Activated naive CD8-positive, alpha-beta T cell treated with anti-CD3 and anti-CD28 coated beads for 36 hours (primary cell): Measurements from ENCODE around the gene CCL27. TPM values are rescaled to one million over a fixed set of nuclear protein-coding genes. Genes with fewer than 3 reads are reported as not detected.

Source experiments
- DNase-seq: peaks from one replicate; pipeline ENCODE4 v3.0.0; 2021
- H3K27ac Mint-ChIP-seq: one replicate; pipeline ENCODE4 v1.8.0; 2022; ENCODE audit warnings: mild to moderate bottlenecking, moderate library complexity, mixed read lengths
- H3K27me3 Mint-ChIP-seq: one replicate; pipeline ENCODE4 v1.8.0; 2022; ENCODE audit warnings: mild to moderate bottlenecking, mixed read lengths
- H3K36me3 Mint-ChIP-seq: one replicate; pipeline ENCODE4 v1.8.0; 2021; ENCODE audit warnings: mild to moderate bottlenecking, mixed read lengths
- H3K4me1 Mint-ChIP-seq: one replicate; pipeline ENCODE4 v1.8.0; 2021; ENCODE audit warnings: mixed read lengths
- H3K4me3 Mint-ChIP-seq: one replicate; pipeline ENCODE4 v1.8.0; 2022; ENCODE audit warnings: mild to moderate bottlenecking, moderate library complexity, mixed read lengths
- H3K9me3 Mint-ChIP-seq: one replicate; pipeline ENCODE4 v1.8.0; 2022; ENCODE audit warnings: mixed read lengths
- total RNA-seq, 2 experiments: library from RNA; stranded (reverse); gene quantifications; one replicate each; pipeline ENCODE4 v1.2.3, GENCODE V29; 2021

The CCL27 gene, protein sequence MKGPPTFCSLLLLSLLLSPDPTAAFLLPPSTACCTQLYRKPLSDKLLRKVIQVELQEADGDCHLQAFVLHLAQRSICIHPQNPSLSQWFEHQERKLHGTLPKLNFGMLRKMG
- under 1 TPM in 1 of 2 experiments, not detected in 1; 0.82 TPM for total RNA-seq

DNA sequence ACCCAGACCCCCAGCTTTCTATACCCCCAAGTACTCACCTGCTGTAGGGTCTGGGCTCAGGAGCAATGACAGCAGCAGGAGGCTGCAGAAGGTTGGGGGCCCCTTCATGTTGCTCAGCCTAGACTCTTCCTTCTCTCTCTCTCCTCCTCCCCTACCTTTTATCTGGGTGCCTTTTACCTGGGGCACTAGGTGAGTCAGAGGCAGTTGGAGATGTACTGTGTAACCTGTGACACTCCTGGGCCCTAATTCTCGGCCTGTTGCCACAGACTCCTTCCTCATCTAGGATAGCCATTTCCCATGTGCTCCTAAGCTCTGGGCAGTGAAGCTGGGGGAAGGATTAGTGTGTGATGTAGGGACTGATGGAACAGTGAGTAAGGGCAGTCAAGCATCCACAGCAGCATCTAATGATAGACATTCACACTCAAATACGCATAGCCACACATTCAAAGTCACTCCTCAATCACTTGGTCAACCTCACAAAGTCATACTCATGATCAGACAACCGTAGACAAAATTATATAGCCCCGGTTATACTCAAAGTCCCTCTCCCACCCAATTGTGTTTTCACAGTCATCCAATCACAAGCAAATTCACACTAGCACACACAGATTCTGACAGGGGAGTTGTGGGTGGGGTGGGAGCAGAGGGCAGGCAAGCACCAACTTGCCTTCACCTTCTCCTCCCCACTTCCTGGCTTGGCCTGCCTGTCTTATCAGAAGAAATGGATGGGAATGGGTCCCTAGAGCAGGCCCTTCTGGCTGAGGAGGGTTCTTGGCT is at the start of gene CCL27:
TSS of gene CCL27 (minus strand) at position 132 of the 777 bp plus-strand sequence. CDS start at position 108, 24 bp downstream.
- H3K9me3 Mint-ChIP-seq: no peaks in the 10 kb centered on the region
- no peak within 1 kb of the TSS for H3K4me3 Mint-ChIP-seq
- peaks cover 2% of the 10 kb centered on the region for H3K36me3 Mint-ChIP-seq
- peak within 1 kb of the TSS; percentile 30 for H3K27ac Mint-ChIP-seq
- peaks cover 25% of the 10 kb centered on the region for H3K4me1 Mint-ChIP-seq
- DNase-seq: no peak
- no peaks in the 10 kb centered on the region for H3K27me3 Mint-ChIP-seq

DNA sequence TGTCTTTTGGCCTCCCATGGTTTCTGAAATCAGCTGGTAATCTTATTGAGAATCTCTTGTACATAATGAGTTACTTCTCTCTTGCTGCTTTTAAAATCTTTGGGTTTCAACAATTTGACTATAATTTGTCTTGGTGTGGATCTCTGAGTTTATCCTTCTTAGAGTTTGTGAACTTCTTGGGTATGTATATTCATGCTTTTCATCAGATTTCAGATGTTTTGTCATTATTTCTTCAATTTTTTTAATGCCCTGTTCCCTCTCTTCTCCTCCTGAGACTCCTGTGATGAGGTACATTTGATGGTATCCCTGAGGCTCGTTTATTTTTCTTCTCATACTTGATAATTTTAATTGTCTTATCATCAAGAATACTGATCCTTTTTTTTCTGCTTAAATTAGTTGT is 49.7 kb upstream of the CCL27 start:
- Mint-ChIP-seq H3K4me3 (no peak overlapping the region), H3K4me1 (no peaks in the 10 kb centered on the region), H3K27me3 (peaks cover 3% of the 10 kb centered on the region), H3K9me3 (no peaks in the 10 kb centered on the region), H3K27ac (no peak overlapping the region), H3K36me3 (no peaks in the 10 kb centered on the region)
- no peak for DNase-seq

- Mint-ChIP-seq H3K4me1 (no peaks in the 10 kb centered on the region), H3K4me3 (no peak within 1 kb of the TSS), H3K27me3 (peaks cover 3% of the 10 kb centered on the region), H3K27ac (no peak within 1 kb of the TSS), H3K9me3 (no peaks in the 10 kb centered on the region), H3K36me3 (no peaks in the 10 kb centered on the region)
- DNase-seq: no peak
These were observed 47.6 kb upstream of the CCL27 start, which contains the start of gene CCL21 for GRCh38 chr9:34710023-34710422. Gene CCL21 (minus strand): TSS chr9:34710136. CDS start chr9:34710066, 70 bp downstream.

DNA sequence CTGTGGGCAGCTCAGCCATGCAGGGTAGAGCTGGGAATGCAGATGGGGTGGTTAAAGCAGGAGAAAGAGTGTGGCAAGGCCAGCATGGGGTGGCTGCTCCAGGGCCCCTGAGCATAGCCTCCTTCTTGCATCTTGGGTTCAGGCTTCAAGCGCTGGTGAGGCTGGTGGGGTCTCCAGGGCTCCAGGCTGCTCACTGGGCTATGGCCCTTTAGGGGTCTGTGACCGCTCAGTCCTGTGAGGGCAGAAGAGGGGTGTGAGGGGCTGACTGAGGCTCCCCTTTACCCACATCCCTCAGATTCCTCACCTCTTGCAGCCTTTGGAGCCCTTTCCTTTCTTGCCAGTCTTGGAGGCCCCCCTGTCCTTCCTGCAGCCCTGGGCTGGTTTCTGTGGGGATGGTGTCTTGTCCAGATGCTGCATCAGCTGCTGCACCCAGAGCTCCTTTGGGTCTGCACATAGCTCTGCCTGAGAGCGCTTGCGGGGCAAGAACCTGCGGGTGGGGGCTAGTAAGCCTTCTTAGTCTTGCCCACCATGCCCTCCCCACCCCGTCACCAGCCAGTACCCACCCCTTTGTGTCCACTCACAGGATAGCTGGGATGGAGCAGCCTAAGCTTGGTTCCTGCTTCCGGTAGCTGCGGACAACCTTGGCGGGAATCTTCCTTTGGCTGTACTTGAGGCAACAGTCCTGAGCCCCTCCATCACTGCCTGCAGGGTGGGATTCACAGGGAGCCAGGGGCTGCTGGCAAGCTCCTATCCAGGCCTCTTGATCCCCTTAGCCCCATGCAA is 46.9 kb upstream of the CCL27 start:
- H3K4me3 Mint-ChIP-seq: no peak overlapping the region

GRCh38 chr9:34707130-34707529 is 44.7 kb upstream of the CCL27 start:
- H3K9me3 Mint-ChIP-seq: no peaks in the 10 kb centered on the region
- no peaks in the 10 kb centered on the region for H3K27me3 Mint-ChIP-seq
- H3K27ac Mint-ChIP-seq: no peak overlapping the region
- no peak for DNase-seq
- H3K36me3 Mint-ChIP-seq: no peaks in the 10 kb centered on the region
- no peak overlapping the region for H3K4me3 Mint-ChIP-seq
- peaks cover 2% of the 10 kb centered on the region for H3K4me1 Mint-ChIP-seq

More for the DNA sequence above, 46.9 kb upstream of the CCL27 start:
- Mint-ChIP-seq H3K27ac (no peak overlapping the region), H3K36me3 (no peaks in the 10 kb centered on the region), H3K9me3 (no peaks in the 10 kb centered on the region), H3K4me1 (no peaks in the 10 kb centered on the region), H3K27me3 (peaks cover 3% of the 10 kb centered on the region)
- no peak for DNase-seq

DNA sequence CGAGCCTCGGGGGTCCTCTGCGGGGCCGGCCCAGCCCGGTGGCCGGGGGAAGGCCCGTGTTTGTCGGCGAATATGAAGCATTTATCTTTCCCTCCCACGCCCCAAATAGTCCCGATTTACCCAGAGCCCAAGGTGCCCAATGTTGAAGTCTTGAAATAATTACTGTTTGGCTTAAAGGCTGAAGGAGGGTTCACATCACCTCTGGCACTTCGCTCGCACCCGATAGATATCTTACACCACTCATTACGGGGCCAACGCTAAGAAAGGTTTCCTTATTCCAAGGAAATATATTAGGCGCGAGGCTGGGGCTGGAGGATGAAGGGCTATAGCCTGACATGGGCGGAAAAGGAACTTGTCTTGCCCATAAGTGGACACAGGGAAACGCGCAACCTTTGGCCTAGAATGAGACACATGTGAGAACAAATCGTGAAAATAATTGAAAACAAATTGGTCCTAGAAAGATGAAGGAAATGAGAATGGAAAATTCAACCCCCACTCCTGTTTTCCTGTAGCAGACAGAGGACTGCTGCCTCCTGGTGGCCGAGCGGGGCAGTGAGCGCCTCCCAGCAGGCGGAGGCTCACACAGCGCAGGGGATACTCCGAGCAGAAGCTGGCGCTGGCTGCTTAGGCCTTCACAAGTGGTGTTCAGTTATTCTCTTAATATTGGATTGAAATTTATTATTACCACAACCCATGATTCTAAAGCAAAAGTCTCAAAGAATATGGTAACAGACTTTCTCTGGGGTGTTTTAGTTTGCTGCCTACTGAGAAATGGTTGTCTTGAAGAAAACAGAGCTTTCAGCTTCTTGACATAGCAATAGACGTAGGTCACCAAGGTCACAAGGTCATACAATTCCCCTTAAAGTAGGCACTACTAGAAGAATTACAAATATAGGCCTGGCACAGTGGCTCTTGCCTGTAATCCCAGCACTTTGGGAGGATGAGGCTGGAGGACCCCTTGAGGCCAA is 39.6 kb upstream of the CCL27 start:
- no peaks in the 10 kb centered on the region for H3K36me3 Mint-ChIP-seq
- no peak overlapping the region for H3K27ac Mint-ChIP-seq
- peaks cover 4% of the 10 kb centered on the region for H3K27me3 Mint-ChIP-seq

GRCh38 chr9:34701023-34701768 is 38.7 kb upstream of the CCL27 start:
- Mint-ChIP-seq H3K9me3 (no peaks in the 10 kb centered on the region), H3K36me3 (no peaks in the 10 kb centered on the region), H3K4me3 (peak overlapping the region; percentile 77), H3K4me1 (peaks cover 10% of the 10 kb centered on the region), H3K27ac (no peak overlapping the region), H3K27me3 (peaks cover 4% of the 10 kb centered on the region)
- peak; percentile 84 for DNase-seq

More for the DNA sequence above, 39.6 kb upstream of the CCL27 start:
- no peaks in the 10 kb centered on the region for H3K9me3 Mint-ChIP-seq
- peak overlapping the region; percentile 77 for H3K4me3 Mint-ChIP-seq
- peak; percentile 82 for DNase-seq
- H3K4me1 Mint-ChIP-seq: peaks cover 10% of the 10 kb centered on the region

GRCh38 chr9:34694811-34695210 is 32.4 kb upstream of the CCL27 start:
- no peak for DNase-seq
- H3K36me3 Mint-ChIP-seq: no peaks in the 10 kb centered on the region
- no peaks in the 10 kb centered on the region for H3K9me3 Mint-ChIP-seq
- no peaks in the 10 kb centered on the region for H3K27me3 Mint-ChIP-seq
- no peak overlapping the region for H3K4me3 Mint-ChIP-seq
- no peak overlapping the region for H3K27ac Mint-ChIP-seq
- no peaks in the 10 kb centered on the region for H3K4me1 Mint-ChIP-seq

DNA sequence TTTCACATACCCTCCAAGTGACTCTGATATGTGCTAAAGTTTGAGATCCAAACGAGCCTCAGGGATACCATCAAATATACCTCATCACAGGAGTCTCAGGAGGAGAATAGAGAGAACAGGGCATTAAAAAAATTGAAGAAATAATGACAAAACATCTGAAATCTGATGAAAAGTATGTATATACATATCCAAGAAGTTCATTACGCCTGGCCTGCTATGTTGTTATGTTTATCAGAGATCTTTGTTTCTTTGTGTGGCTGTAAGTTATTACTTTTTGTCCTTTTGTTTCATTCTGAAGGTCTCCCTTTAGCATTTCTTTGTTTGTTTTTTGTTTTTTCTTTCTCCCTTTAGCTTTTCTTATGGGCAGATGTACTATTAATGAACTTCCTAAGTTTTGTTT is 31.1 kb upstream of the CCL27 start:
- Mint-ChIP-seq H3K36me3 (no peaks in the 10 kb centered on the region), H3K27me3 (no peaks in the 10 kb centered on the region), H3K4me1 (no peaks in the 10 kb centered on the region), H3K27ac (no peak overlapping the region), H3K9me3 (no peaks in the 10 kb centered on the region), H3K4me3 (no peak overlapping the region)
- DNase-seq: no peak

DNA sequence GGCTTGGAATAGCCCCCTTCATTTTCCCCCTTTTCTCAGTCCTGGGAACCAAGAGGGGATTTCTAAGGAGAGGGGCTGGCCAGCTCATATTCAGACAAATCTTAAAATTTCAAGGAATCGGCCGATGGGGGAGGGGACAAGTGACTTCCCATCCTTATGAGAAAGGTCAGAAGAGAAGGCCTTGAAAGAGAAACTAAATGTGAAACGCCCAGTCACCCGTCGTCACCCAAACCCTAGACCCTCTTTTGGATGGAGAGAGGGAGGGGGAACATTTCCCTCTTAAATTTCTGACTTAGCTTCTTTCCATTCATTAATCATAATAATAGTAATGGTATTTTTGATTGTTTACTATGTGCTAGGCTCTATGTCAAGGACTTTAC is 29.5 kb upstream of the CCL27 start:
- Mint-ChIP-seq H3K4me3 (no peak overlapping the region), H3K27ac (no peak overlapping the region), H3K27me3 (no peaks in the 10 kb centered on the region), H3K4me1 (no peaks in the 10 kb centered on the region), H3K9me3 (no peaks in the 10 kb centered on the region), H3K36me3 (no peaks in the 10 kb centered on the region)
- DNase-seq: no peak

GRCh38 chr9:34690983-34691935 is 28.8 kb upstream of the CCL27 start, which contains the start of gene CCL19:
Gene CCL19 (minus strand): TSS chr9:34691276. CDS start chr9:34691139, 137 bp downstream.
- H3K4me3 Mint-ChIP-seq: no peak within 1 kb of the TSS
- H3K27ac Mint-ChIP-seq: no peak within 1 kb of the TSS
- no peak for DNase-seq
- no peaks in the 10 kb centered on the region for H3K36me3 Mint-ChIP-seq
- no peaks in the 10 kb centered on the region for H3K4me1 Mint-ChIP-seq
- H3K27me3 Mint-ChIP-seq: no peaks in the 10 kb centered on the region
- no peaks in the 10 kb centered on the region for H3K9me3 Mint-ChIP-seq

DNA sequence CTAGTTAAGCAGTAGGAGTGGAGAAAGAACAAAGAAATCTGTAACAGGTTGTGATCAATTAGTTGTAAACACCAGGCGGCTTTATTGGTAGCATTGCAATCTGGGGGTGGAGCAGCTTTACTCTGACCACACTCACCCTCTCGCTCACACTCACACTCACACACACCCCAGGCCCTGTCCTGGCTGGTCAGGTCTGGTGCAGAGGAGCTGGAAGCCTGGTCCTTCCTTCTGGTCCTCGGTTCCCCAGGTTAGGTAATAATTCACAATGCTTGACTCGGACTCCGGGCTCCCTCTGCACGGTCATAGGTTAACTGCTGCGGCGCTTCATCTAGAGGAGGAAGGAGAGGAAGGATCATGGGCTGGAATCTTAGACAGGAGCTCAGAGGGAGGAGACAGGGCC is 27.1 kb upstream of the CCL27 start:
- Mint-ChIP-seq H3K27ac (no peak overlapping the region), H3K27me3 (no peaks in the 10 kb centered on the region), H3K9me3 (no peaks in the 10 kb centered on the region), H3K4me3 (no peak overlapping the region), H3K36me3 (no peaks in the 10 kb centered on the region), H3K4me1 (no peaks in the 10 kb centered on the region)
- no peak for DNase-seq

DNA sequence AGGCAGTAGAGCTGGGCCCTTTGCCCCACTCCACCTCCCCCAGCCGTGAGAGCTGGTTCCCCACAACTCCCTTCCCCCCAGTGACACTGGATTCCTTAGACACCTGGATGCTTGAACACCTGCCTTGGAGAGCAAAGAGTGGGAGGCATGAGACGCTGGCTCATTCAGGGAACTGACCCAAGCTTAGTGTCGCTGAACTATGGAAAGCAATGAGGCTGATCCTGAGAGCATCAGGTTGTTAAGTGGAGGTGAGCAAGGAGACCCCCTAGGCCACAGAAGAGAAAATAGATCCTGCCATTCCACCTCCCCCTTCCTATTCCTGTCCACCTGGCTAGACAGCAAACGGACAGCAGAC is 26.6 kb upstream of the CCL27 start:
- no peak overlapping the region for H3K4me3 Mint-ChIP-seq
- no peaks in the 10 kb centered on the region for H3K4me1 Mint-ChIP-seq
- no peaks in the 10 kb centered on the region for H3K27me3 Mint-ChIP-seq
- H3K36me3 Mint-ChIP-seq: no peaks in the 10 kb centered on the region
- no peak for DNase-seq
- no peak overlapping the region for H3K27ac Mint-ChIP-seq
- no peaks in the 10 kb centered on the region for H3K9me3 Mint-ChIP-seq
